IMR-90 (cell line): ENCODE measurements around the gene PLN. TPM values are rescaled to one million over a fixed set of nuclear protein-coding genes. Genes with fewer than 3 reads are reported as not detected.

Experiments used
- ATAC-seq: fragments of 200-7000 bp; cut with Tn5 transposase; 2 replicates; pipeline ENCODE4 v1.9.1; 2020; ENCODE audit warnings: low read depth, mild to moderate bottlenecking, moderate library complexity
- BruUV-seq: library from RNA; stranded (reverse); fragments of 400-500 nt; replicated peaks from 2 replicates; lab custom pipeline; 2021; lab: Mats Ljungman, UMichigan
- CTCF ChIA-PET: fragments of 300-600 bp; formaldehyde crosslinking; extraction: SDS; loops from one replicate; lab custom pipeline; 2021; ENCODE audit warnings: antibody characterized with exemption; lab: Yijun Ruan, JAX
- POLR2A ChIA-PET: fragments of 300-600 bp; sonication (Branson Sonifier 250); formaldehyde crosslinking; loops from one replicate; lab custom pipeline; 2022; ENCODE audit warnings: antibody characterized with exemption; ENCODE audit not compliant: unreplicated experiment; lab: Charles Lee
- DNase-seq: peaks from one replicate; pipeline ENCODE4 v3.0.0; 2013
- H2AFZ ChIP-seq: replicated peaks from 2 replicates; pipeline ENCODE3; 2013; ENCODE audit warnings: low read length, mild to moderate bottlenecking; ENCODE audit not compliant: poor library complexity
- H2AK5ac ChIP-seq: 2 replicates; pipeline ENCODE4 v1.6.1; 2013; ENCODE audit warnings: low read depth, low read length, inconsistent platforms
- H2AK9ac ChIP-seq: replicated peaks from 2 replicates; pipeline ENCODE3; 2013; ENCODE audit warnings: mild to moderate bottlenecking, low read depth, low read length, moderate library complexity; ENCODE audit not compliant: poor library complexity
- H2BK120ac ChIP-seq: 2 replicates; pipeline ENCODE4 v1.6.1; 2013; ENCODE audit warnings: low read depth, low read length, inconsistent platforms
- H2BK15ac ChIP-seq: 3 replicates; pipeline ENCODE4 v1.6.1; 2013; ENCODE audit warnings: low read depth, low read length, inconsistent platforms
- H2BK20ac ChIP-seq: 2 replicates; pipeline ENCODE4 v1.6.1; 2013; ENCODE audit warnings: low read depth, mild to moderate bottlenecking, inconsistent platforms, low read length, moderate library complexity
- H2BK5ac ChIP-seq: 2 replicates; pipeline ENCODE4 v1.6.1; 2013; ENCODE audit warnings: mild to moderate bottlenecking, low read depth, low read length, inconsistent platforms; ENCODE audit not compliant: poor library complexity, severe bottlenecking
- H3K14ac ChIP-seq: replicated peaks from 2 replicates; pipeline ENCODE4 v1.6.1; 2013; ENCODE audit warnings: low read depth, low read length, inconsistent platforms
- H3K18ac ChIP-seq: 2 replicates; pipeline ENCODE4 v1.6.1; 2013; ENCODE audit warnings: low read depth, low read length, control low read depth
- H3K23ac ChIP-seq: 2 replicates; pipeline ENCODE4 v1.6.1; 2013; ENCODE audit warnings: low read depth, low read length, inconsistent platforms
- H3K27ac ChIP-seq: 2 replicates; pipeline ENCODE4 v1.5.1; 2013; ENCODE audit warnings: mild to moderate bottlenecking, control low read depth, low read length; ENCODE audit not compliant: insufficient read depth
- H3K27me3 ChIP-seq: 2 replicates; pipeline ENCODE4 v1.6.1; 2013; ENCODE audit warnings: low read length; ENCODE audit not compliant: control insufficient read depth, insufficient read depth
- H3K36me3 ChIP-seq: 2 replicates; pipeline ENCODE4 v1.6.1; 2013; ENCODE audit warnings: low read length, mixed read lengths; ENCODE audit not compliant: control insufficient read depth, insufficient read depth
- H3K4ac ChIP-seq: 2 replicates; pipeline ENCODE4 v1.6.1; 2013; ENCODE audit warnings: low read depth, low read length, inconsistent platforms
- H3K4me1 ChIP-seq: 2 replicates; pipeline ENCODE4 v1.6.1; 2013; ENCODE audit warnings: low read length, mixed read lengths; ENCODE audit not compliant: control insufficient read depth, insufficient read depth
- H3K4me2 ChIP-seq: 2 replicates; pipeline ENCODE4 v1.6.1; 2013; ENCODE audit warnings: low read depth, mild to moderate bottlenecking, control low read depth, low read length, moderate library complexity
- H3K4me3 ChIP-seq: 2 replicates; pipeline ENCODE4 v1.5.1; 2013; ENCODE audit warnings: low read depth, mild to moderate bottlenecking, control low read depth, low read length, moderate library complexity; ENCODE audit not compliant: insufficient read depth
- H3K56ac ChIP-seq: 2 replicates; pipeline ENCODE4 v1.6.1; 2013; ENCODE audit warnings: low read length, inconsistent platforms; ENCODE audit not compliant: insufficient read depth; ENCODE audit errors: extremely low read depth
- H3K79me1 ChIP-seq, 2 experiments: 2 replicates each; pipeline ENCODE4 v1.6.1; 2013; ENCODE audit warnings: low read length in 2 of 2, inconsistent platforms in 1 of 2, low read depth in 1 of 2
- H3K9ac ChIP-seq: 2 replicates; pipeline ENCODE4 v1.6.1; 2013; ENCODE audit warnings: low read depth, low read length, control low read depth
- H3K9me1 ChIP-seq: 2 replicates; pipeline ENCODE4 v1.6.1; 2013; ENCODE audit warnings: low read length, inconsistent platforms; ENCODE audit not compliant: insufficient read depth
- H3K9me3 ChIP-seq: 2 replicates; pipeline ENCODE4 v1.6.1; 2013; ENCODE audit warnings: low read length; ENCODE audit not compliant: control insufficient read depth, insufficient read depth
- H4K20me1 ChIP-seq: 2 replicates; pipeline ENCODE4 v1.6.1; 2013; ENCODE audit warnings: low read length, inconsistent platforms; ENCODE audit not compliant: insufficient read depth
- H4K5ac ChIP-seq: 2 replicates; pipeline ENCODE4 v1.6.1; 2013; ENCODE audit warnings: mild to moderate bottlenecking, low read depth, low read length, control low read depth
- H4K8ac ChIP-seq, 2 experiments: 2 replicates each; pipeline ENCODE4 v1.6.1; 2013; ENCODE audit warnings: low read depth in 2 of 2, low read length in 2 of 2, control low read depth in 1 of 2, inconsistent platforms in 1 of 2
- H4K91ac ChIP-seq: 2 replicates; pipeline ENCODE4 v1.6.1; 2013; ENCODE audit warnings: low read depth, low read length, inconsistent platforms; ENCODE audit not compliant: insufficient read depth
- CEBPB ChIP-seq: IDR thresholded peaks from 2 replicates; pipeline ENCODE4 v1.6.1; 2012; ENCODE audit warnings: low read depth, low read length, improper control_type of control experiment
- CTCF ChIP-seq: conservative IDR thresholded peaks from 2 replicates; pipeline ENCODE4 v1.5.1; 2012; ENCODE audit warnings: mild to moderate bottlenecking, low read depth, low read length, improper control_type of control experiment
- ELK1 ChIP-seq: fragments of 150-350 bp; IDR thresholded peaks from 2 replicates; pipeline ENCODE4 v1.6.1; 2016; ENCODE audit warnings: low read depth, mild to moderate bottlenecking, low read length, moderate library complexity, borderline replicate concordance
- FOS ChIP-seq: fragments of 150-350 bp; IDR thresholded peaks from 2 replicates; pipeline ENCODE4 v1.6.1; 2016; ENCODE audit warnings: low read depth, low read length
- MAZ ChIP-seq: IDR thresholded peaks from 2 replicates; pipeline ENCODE4 v1.6.1; 2012; ENCODE audit warnings: low read depth, mild to moderate bottlenecking, low read length, improper control_type of control experiment, moderate library complexity, borderline replicate concordance
- NFE2L2 ChIP-seq: fragments of 150-350 bp; IDR thresholded peaks from 2 replicates; pipeline ENCODE4 v1.6.1; 2016; ENCODE audit warnings: low read depth, mild to moderate bottlenecking, low read length
- POLR2A ChIP-seq: IDR thresholded peaks from 2 replicates; pipeline ENCODE4 v1.6.1; 2012; ENCODE audit warnings: mild to moderate bottlenecking, low read depth, low read length
- RAD21 ChIP-seq: IDR thresholded peaks from 2 replicates; pipeline ENCODE4 v1.6.1; 2012; ENCODE audit warnings: low read length, improper control_type of control experiment
- RCOR1 ChIP-seq: IDR thresholded peaks from 2 replicates; pipeline ENCODE4 v1.6.1; 2012; ENCODE audit warnings: mild to moderate bottlenecking, low read length, improper control_type of control experiment; ENCODE audit not compliant: insufficient replicate concordance
- RFX5 ChIP-seq: IDR thresholded peaks from 2 replicates; pipeline ENCODE4 v1.8.0; 2012; ENCODE audit warnings: low read depth, mild to moderate bottlenecking, low read length, moderate library complexity
- SMC3 ChIP-seq: fragments of 150-350 bp; IDR thresholded peaks from 2 replicates; pipeline ENCODE4 v1.6.1; 2016; ENCODE audit warnings: low read depth, mild to moderate bottlenecking, antibody characterized with exemption, low read length, moderate library complexity
- USF2 ChIP-seq: fragments of 150-350 bp; IDR thresholded peaks from 2 replicates; pipeline ENCODE4 v1.6.1; 2017; ENCODE audit warnings: mild to moderate bottlenecking, antibody characterized with exemption, low read length, low read depth
- WGBS, 2 experiments: methylation state at CpG; one replicate each; pipeline versions ENCODE4 v1.1.5 to v1.1.7; 2013; ENCODE audit warnings: missing lambda C conversion rate in 2 of 2; ENCODE audit not compliant: insufficient read length in 1 of 2; ENCODE audit errors: extremely low coverage in 2 of 2; 5-methylcytosine and 5-hydroxymethylcytosine counted together
- dilution Hi-C: fragments of 300-500 bp; cut with HindIII; formaldehyde crosslinking; loops from one replicate; pipeline ENCODE4 v1.14.3; 2018; ENCODE audit warnings: low sequenced_read_pairs; ENCODE audit not compliant: unreplicated experiment
- in situ Hi-C: fragments of 300-500 bp; cut with MboI; formaldehyde crosslinking; loops from 3 replicates; pipeline ENCODE4 v1.14.3; 2019; ENCODE audit warnings: low sequenced_read_pairs, inconsistent platforms, mixed read lengths
- intact Hi-C: fragments of 100-400 bp; cut with micrococcal nuclease; formaldehyde crosslinking; loops from 2 replicates; pipeline ENCODE4 v1.10.0; 2022
- polyA plus RNA-seq, 3 experiments: library from polyadenylated mRNA; depleted of rRNA; stranded (reverse); fragments of >200 nt; gene quantifications; 2 replicates each; pipeline ENCODE4 v1.2.3, GENCODE V29; 2012; ENCODE audit warnings: low replicate concordance in 1 of 3
- total RNA-seq: library from RNA; depleted of rRNA; stranded (reverse); fragments of >200 nt; gene quantifications from 2 replicates; pipeline ENCODE4 v1.2.3, GENCODE V29; 2012

The PLN gene
- total and polyA plus RNA-seq, 2 of the 4 experiments (the other 2 are of a cell fraction): under 0.01 TPM; not detected in 1

GRCh38 chr6:118584911-118585310 lies 36.8 kb downstream of the PLN start:
- no peak for DNase-seq
- BruUV-seq: no TSS peak

More at GRCh38 chr6:118584911-118585310, 36.8 kb downstream of the PLN start:
- Histone ChIP-seq H2BK5ac (no peak overlapping the region), H3K56ac (no peak overlapping the region), H4K8ac (no peak overlapping the region), H3K27me3 (no peaks in the 10 kb centered on the region), H2BK15ac (no peak overlapping the region), H3K27ac (no peak overlapping the region), H2AK5ac (no peak overlapping the region), H2AK9ac (no peak overlapping the region), H4K91ac (no peak overlapping the region), H3K23ac (no peak overlapping the region), H3K9me1 (no peaks in the 10 kb centered on the region), H3K36me3 (no peaks in the 10 kb centered on the region), H4K20me1 (no peaks in the 10 kb centered on the region; the same call in 1 of the 2 replicates), H3K4me1 (peaks cover 15% of the 10 kb centered on the region), H3K4me3 (no peak overlapping the region), H3K4me2 (no peak overlapping the region), H3K9me3 (no peaks in the 10 kb centered on the region), H3K14ac (no peak overlapping the region), H2AFZ (no peak overlapping the region), H4K5ac (no peak overlapping the region), H2BK120ac (no peak overlapping the region), H3K9ac (no peak overlapping the region), H3K18ac (no peak overlapping the region), H3K79me1 (peaks cover 27 to 58% of the 10 kb centered on the region in 2 experiments), H2BK20ac (no peak overlapping the region), H3K4ac (no peak overlapping the region)
- dilution Hi-C loops: no loop called here
- 100% methylated on average over 1 of the region's 5 CpGs; no CpG with 5 or more reads in 1 of the 2 experiments for WGBS, 2 experiments
- TF ChIP-seq CTCF (no peak), USF2 (no peak), RAD21 (no peak), POLR2A (no peak), ELK1 (no peak), SMC3 (no peak), NFE2L2 (no peak), RCOR1 (no peak), CEBPB (no peak), RFX5 (no peak), FOS (no peak), MAZ (no peak)
- intact Hi-C loops: no loop called here
- ATAC-seq: no peak
- in situ Hi-C loops: no loop called here
- ChIA-PET POLR2A (no interaction called here), CTCF (no interaction called here)
